Renal cortex interstitium (tissue), 11 donors: ENCODE data around the gene PCSK6. TPM values are rescaled to one million over a fixed set of nuclear protein-coding genes. Genes with fewer than 3 reads are reported as not detected.

Experiments
- DNase-seq, 11 donors: peaks; one replicate each; pipeline ENCODE4 v3.0.0-alpha.2; 2013; ENCODE audit warnings: low read depth in 9 of 11, low spot score in 4 of 11; ENCODE audit errors: extremely low read depth in 1 of 11
- polyA plus RNA-seq, 3 donors: library from polyadenylated mRNA; unstranded; fragments of 120-200 nt; gene quantifications; one replicate each; pipeline ENCODE4 v1.2.1, GENCODE V29; 2013; ENCODE audit not compliant: insufficient read length in 3 of 3

The PCSK6 gene
- polyA plus RNA-seq, 3 donors: 7.2 to 8.4 (median 8.3) TPM

- no peak for DNase-seq
Observed at GRCh38 chr15:101317336-101317872, 172.1 kb downstream of the PCSK6 start.

GRCh38 chr15:101316529-101316928 lies 173.0 kb downstream of the PCSK6 start:
- no peak for DNase-seq

GRCh38 chr15:101315736-101316135 lies 173.8 kb downstream of the PCSK6 start:
- no peak for DNase-seq

GRCh38 chr15:101314336-101315125 lies 175.0 kb downstream of the PCSK6 start:
- DNase-seq: no peak

- DNase-seq: no peak
Observed at GRCh38 chr15:101313041-101313761, 176.3 kb downstream of the PCSK6 start.

GRCh38 chr15:101310508-101310907 lies 179.0 kb downstream of the PCSK6 start:
- no peak for DNase-seq

GRCh38 chr15:101310161-101310480 lies 179.4 kb downstream of the PCSK6 start:
- DNase-seq: no peak

- DNase-seq: no peak
Observed at GRCh38 chr15:101309436-101310160, 179.9 kb downstream of the PCSK6 start.

- DNase-seq: no peak
Observed at GRCh38 chr15:101308604-101309435, 180.7 kb downstream of the PCSK6 start.

- no peak for DNase-seq
Observed at GRCh38 chr15:101307897-101308603, 181.5 kb downstream of the PCSK6 start.

- DNase-seq: no peak
Observed at GRCh38 chr15:101307048-101307896, 182.2 kb downstream of the PCSK6 start.

GRCh38 chr15:101306341-101307047 lies 183.0 kb downstream of the PCSK6 start:
- DNase-seq: no peak

GRCh38 chr15:101305820-101306255 lies 183.7 kb downstream of the PCSK6 start:
- no peak for DNase-seq

- DNase-seq: no peak
Observed at GRCh38 chr15:101303408-101303807, 186.1 kb downstream of the PCSK6 start.

- no peak for DNase-seq
Observed at GRCh38 chr15:101296418-101297405, 192.8 kb downstream of the PCSK6 start.
